AG10803 (cell line): Measurements from ENCODE around the gene IZUMO2.

ENCODE experiments used
- DNase-seq: peaks from one replicate; pipeline ENCODE4 v3.0.0; 2010; ENCODE audit warnings: low read depth
- H3K4me3 ChIP-seq: 2 replicates; pipeline ENCODE4 v1.5.1; 2011; ENCODE audit warnings: mild to moderate bottlenecking, low read length, control low read depth
- TF ChIP-seq, protein P1 (sequence below): conservative IDR thresholded peaks from 2 replicates; pipeline ENCODE4 v1.5.1; 2011; ENCODE audit warnings: mild to moderate bottlenecking, low read length, control low read depth, inconsistent platforms

The IZUMO2 gene

DNA sequence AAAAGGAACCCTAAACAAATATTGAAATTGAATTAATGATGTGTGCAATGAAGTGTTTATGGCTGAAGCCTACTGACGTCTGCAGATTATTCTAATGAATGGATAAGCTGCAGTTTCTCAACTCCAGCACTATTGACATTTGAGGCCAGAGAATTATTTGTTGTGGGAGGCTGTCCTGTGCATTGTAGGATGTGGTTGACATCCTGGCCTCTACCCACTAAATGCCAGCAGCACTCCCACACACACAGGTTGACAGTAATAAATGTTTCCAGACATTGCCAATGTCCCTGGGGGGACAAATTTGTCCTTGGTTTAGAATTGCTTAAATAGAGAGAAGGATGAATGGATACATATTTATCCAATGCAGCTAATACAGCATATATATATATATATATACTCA lies 21.1 kb upstream of the IZUMO2 start:
- DNase-seq, result no peak
- TF ChIP-seq, protein P1, sequence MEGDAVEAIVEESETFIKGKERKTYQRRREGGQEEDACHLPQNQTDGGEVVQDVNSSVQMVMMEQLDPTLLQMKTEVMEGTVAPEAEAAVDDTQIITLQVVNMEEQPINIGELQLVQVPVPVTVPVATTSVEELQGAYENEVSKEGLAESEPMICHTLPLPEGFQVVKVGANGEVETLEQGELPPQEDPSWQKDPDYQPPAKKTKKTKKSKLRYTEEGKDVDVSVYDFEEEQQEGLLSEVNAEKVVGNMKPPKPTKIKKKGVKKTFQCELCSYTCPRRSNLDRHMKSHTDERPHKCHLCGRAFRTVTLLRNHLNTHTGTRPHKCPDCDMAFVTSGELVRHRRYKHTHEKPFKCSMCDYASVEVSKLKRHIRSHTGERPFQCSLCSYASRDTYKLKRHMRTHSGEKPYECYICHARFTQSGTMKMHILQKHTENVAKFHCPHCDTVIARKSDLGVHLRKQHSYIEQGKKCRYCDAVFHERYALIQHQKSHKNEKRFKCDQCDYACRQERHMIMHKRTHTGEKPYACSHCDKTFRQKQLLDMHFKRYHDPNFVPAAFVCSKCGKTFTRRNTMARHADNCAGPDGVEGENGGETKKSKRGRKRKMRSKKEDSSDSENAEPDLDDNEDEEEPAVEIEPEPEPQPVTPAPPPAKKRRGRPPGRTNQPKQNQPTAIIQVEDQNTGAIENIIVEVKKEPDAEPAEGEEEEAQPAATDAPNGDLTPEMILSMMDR, result no peak
- no peak overlapping the region for H3K4me3 ChIP-seq

DNA sequence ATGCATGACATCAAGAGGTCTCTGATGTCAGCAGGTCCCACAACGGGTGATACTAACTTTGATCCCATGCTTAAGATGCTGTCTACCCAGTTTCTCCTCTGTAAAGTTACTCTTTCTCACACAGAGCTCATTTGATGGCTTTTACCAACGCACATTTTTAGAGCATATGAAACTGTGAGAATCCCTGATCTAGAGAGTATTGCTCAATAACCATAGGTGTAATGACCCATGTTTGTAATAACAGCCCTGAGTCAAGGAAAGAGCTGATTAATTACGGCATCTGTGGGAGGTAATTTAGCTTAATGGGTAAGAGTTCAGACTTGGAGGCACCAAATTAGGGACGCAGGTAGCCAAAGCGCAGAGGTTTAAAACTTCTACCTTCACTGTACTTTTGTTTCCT lies 18.0 kb upstream of the IZUMO2 start:
- H3K4me3 ChIP-seq, result no peak overlapping the region
- DNase-seq, result no peak
- TF ChIP-seq, protein P1, result no peak

DNA sequence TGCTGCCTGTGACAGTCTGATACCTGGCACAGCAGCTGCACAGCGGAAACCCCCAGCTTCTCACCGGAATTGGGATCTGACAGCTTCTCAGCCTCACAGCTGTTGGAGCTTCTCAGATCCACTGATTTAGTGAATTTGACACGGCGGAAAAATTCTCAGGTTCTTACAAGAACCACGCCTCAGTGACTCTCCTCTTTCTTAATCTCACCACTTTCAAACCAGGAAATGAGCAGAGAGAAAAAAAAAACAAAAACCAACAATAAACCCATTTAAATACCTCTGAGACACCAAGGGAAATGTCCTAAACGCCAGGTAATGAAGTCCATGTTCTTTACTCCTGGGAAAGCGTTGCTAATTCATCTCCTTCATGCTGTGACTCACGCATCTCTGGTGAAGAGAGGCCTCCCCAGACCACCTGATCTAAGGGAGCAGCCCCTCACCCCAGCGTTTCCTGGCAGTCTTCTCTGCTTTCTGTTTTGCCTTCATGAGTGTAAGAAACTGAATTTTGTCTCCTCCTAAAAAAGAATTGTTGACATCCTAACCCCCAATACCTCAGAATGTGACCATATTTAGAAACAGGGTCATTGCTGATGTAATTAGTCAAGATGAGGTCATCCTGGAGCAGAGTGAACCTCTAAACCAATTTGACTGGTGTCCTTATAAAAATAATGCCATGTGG lies 15.9 kb upstream of the IZUMO2 start:
- DNase-seq, result no peak
- no peak overlapping the region for H3K4me3 ChIP-seq
- TF ChIP-seq, protein P1, result no peak

DNA sequence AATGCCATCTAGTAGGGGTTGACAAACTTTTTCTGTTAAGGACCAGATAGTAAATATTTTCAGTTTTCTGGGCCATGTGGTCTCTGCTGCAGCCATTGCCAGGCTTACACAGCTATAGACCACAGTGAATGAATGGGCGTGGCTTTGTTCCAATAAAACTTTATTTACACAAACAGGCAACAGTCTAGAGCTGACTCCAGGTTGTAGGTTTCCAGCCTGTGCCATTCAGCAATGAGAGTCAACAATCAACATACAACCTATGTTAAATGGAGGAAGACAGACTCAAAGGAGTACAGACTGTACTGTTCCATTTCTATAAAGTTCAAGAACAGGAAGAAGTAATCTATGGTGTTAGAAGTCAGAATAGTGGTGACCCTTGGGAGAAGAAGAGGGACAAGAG lies 15.2 kb upstream of the IZUMO2 start:
- TF ChIP-seq, protein P1, result no peak
- no peak overlapping the region for H3K4me3 ChIP-seq
- no peak for DNase-seq

DNA sequence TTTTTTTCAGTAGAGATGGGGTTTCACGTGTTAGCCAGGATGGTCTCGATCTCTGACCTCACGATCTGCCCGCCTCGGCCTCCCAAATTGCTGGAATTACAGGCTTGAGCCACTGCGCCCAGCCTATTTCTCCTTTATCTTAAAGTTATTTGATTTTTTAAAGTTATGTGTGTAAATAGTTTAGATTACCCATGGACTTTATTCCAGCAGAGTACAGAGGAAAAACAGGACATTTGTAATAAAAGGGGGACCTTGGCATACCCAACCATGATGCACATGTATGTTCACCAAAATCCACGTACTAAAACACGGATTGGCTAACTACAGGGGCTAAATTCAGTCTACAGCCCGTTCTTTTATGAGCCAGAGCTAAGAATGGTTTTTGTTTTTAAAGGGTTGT lies 13.7 kb upstream of the IZUMO2 start:
- DNase-seq, result no peak
- no peak overlapping the region for H3K4me3 ChIP-seq
- TF ChIP-seq, protein P1, result no peak

DNA sequence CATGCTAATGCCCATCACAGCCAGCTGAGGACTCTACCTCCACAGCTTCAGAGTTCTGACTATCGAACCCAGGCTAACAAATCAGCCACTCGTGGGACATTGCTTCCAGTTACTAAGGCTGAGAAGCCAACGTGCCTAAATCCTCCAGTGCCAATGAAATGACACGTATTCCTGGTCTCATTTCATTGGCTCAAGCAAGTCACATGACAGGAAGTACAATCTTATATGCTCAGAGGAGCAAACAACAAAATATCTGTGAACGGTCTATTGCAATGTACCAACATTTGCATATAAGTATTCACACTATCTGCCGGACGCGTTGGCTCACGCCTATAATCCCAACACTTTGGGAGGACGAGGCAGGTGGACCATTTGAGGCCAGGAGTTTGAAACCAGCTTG lies 12.8 kb upstream of the IZUMO2 start:
- DNase-seq, result no peak
- TF ChIP-seq, protein P1, result no peak

DNA sequence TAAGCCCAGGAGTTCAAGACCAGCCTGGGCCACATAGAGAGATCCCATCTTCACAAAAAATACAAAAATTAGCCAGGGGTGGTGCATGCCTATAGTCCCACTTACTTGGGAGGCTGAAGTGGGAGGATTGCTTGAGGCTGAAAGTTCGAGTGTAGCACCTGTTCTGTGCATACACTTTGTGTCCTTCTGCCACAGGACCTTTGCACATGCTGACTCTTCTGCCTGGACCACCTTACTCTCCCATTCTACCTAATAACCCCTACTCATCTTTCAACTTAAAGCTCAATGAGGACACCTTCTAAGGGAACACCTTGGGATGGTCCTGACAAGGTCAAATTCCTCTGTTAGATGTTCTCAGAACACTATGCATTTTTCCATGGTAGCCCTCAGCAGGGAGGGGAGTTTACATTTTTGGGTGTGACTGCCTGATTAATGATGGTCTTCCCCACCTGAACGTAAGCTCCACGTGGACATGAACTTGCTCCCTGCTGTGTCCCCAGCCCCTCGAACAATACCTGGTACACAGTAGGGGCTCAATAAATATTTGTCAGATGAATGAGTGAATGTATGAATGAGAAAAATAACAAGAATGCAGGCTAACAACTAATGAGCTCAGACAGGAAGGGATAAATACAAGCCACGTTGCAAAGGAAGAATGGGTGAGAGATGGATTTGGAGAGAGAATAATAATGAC lies 11.2 kb upstream of the IZUMO2 start:
- H3K4me3 ChIP-seq, result no peak overlapping the region
- TF ChIP-seq, protein P1, result no peak
- no peak for DNase-seq

More for the DNA sequence above, 12.8 kb upstream of the IZUMO2 start:
- H3K4me3 ChIP-seq, result no peak overlapping the region
